GM19452 (cell line): ENCODE data around the gene REEP3.
A peak's percentile ranks its signal among the peaks of the same experiment; 100 is the strongest.
"Not testable (repeated sequence)": the region's sequence is repeated elsewhere in the genome, so short reads cannot be mapped to it uniquely, and the experiment has no call there.

Source experiments
- ATAC-seq: cut with Tn5 transposase; IDR thresholded peaks from one replicate; pipeline ENCODE4 v1.9.1; 2021; ENCODE audit not compliant: unreplicated experiment

The REEP3 gene

GRCh38 chr10:63661347-63661746 is 140.1 kb downstream of the REEP3 start:
- no peak for ATAC-seq

- no peak for ATAC-seq
Measured at GRCh38 chr10:63664341-63664885, 143.2 kb downstream of the REEP3 start.

GRCh38 chr10:63665006-63665580 is 143.9 kb downstream of the REEP3 start:
- not testable (repeated sequence) for ATAC-seq

GRCh38 chr10:63665670-63666134 is 144.5 kb downstream of the REEP3 start:
- ATAC-seq, result no peak

GRCh38 chr10:63666836-63667383 is 145.7 kb downstream of the REEP3 start:
- peak; percentile 82 for ATAC-seq

- no peak for ATAC-seq
Measured at GRCh38 chr10:63667596-63668480, 146.6 kb downstream of the REEP3 start.

- ATAC-seq, result no peak
Measured at GRCh38 chr10:63670291-63670898, 149.2 kb downstream of the REEP3 start.

- no peak for ATAC-seq
Measured at GRCh38 chr10:63671317-63671937, 150.2 kb downstream of the REEP3 start.

- ATAC-seq, result no peak
Measured at GRCh38 chr10:63672491-63672890, 151.3 kb downstream of the REEP3 start.

GRCh38 chr10:63673246-63673645 is 152.0 kb downstream of the REEP3 start:
- no peak for ATAC-seq

GRCh38 chr10:63673846-63674245 is 152.6 kb downstream of the REEP3 start:
- ATAC-seq, result no peak
